A673 (cell line): ENCODE results near the gene GRIPAP1.

Source experiments
- EZH2 ChIP-seq: fragments of 200-600 bp; sonication (generic); IDR thresholded peaks from 2 replicates; pipeline ENCODE4 v1.6.1; 2017; ENCODE audit warnings: borderline replicate concordance, low read depth, mild to moderate bottlenecking, mixed read lengths, antibody characterized with exemption, low read length; ENCODE audit not compliant: poor library complexity, severe bottlenecking
- TF ChIP-seq, protein P1 (sequence below): fragments of 300-800, 200-600 bp; sonication (generic); conservative IDR thresholded peaks from 2 replicates; pipeline ENCODE4 v1.5.1; 2017; ENCODE audit warnings: low read depth, mild to moderate bottlenecking, antibody characterized with exemption, low read length, moderate library complexity, mixed read lengths

DNA sequence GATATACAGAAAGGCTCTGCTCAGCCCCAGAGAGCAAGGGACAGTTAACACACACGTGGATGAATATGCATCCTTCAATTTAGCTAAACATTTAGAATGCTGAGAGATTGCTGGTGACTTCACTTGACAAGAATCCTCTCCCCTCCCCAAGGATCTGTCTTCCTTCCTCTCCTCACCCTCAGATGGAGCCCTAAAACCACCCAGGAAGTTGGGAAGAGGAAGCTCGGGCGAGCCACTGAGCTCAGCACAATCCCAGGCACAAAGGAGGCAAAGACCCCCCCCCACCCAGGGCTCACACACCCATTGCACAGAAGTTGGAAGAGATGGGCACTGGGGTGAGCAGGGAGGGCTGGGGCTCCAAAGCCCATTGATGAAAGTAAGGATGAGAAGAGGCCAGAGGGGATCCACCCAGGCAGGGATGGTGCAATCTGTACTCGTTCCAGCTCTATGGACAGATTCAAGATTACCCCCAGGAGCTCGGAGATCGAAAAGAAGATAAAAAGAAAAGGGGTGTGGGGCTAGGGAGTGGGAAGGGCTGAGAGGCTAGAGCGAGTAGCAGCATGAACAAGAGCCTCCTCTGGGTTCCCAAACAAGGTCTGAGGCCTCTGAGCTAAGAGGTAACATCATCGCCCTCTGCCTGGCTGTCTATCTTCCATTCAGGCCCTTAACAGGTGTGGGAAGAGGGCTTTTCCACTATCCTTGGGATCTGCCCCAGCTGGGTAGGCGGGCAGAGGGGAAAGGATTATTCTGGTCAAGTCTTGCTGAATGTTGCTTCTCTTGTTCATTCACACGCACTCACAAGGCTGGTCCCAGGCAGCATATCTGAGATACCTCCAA, 39.9 kb upstream of the GRIPAP1 start:
- TF ChIP-seq, protein P1, sequence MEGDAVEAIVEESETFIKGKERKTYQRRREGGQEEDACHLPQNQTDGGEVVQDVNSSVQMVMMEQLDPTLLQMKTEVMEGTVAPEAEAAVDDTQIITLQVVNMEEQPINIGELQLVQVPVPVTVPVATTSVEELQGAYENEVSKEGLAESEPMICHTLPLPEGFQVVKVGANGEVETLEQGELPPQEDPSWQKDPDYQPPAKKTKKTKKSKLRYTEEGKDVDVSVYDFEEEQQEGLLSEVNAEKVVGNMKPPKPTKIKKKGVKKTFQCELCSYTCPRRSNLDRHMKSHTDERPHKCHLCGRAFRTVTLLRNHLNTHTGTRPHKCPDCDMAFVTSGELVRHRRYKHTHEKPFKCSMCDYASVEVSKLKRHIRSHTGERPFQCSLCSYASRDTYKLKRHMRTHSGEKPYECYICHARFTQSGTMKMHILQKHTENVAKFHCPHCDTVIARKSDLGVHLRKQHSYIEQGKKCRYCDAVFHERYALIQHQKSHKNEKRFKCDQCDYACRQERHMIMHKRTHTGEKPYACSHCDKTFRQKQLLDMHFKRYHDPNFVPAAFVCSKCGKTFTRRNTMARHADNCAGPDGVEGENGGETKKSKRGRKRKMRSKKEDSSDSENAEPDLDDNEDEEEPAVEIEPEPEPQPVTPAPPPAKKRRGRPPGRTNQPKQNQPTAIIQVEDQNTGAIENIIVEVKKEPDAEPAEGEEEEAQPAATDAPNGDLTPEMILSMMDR = no peak
- no peak for TF ChIP-seq EZH2
